Measurements from ENCODE around the gene NHLRC2.
"Not testable (repeated sequence)": the region's sequence is repeated elsewhere in the genome, so short reads cannot be mapped to it uniquely, and the experiment has no call there.

The NHLRC2 gene

DNA sequence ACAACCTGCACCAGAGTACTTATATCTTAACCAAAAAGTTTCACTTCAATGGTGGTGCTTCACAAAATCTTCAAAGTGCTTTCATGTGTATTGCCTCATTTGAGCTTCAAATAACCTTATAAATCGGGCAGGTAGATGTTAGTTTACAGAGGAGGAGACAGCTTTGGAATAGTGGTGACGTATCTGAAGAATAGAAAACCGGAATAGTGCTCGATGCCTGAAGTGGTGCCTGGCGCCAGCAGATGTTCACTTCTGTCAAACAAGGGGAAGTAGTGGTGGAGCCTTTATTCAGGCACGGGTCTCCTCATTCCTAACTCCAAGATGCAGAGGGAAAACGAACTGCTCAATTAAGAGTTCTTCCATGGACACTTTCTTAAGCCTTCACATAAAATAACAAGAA lies 58.1 kb downstream of the NHLRC2 start:
- DNase-seq, result no peak

DNA sequence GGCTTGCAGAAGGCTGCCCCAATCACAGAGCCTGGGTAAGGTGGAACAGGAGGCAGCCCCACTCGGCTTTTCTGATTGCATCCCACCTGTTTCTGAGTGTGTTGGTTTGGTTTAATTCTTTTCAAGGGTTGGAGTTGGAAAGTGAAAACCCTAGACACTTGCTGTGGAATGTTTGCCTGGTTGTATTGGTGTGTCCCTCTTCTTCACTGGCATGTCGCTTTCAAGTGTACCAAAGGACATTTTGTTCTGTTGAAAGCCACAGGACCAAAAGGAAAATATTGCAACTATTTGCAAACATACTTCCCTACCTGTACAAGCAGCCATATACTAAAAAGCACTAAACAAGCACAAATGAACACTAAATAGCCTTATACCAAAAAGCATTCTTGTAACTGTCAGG lies 60.5 kb downstream of the NHLRC2 start:
- DNase-seq, result no peak

DNA sequence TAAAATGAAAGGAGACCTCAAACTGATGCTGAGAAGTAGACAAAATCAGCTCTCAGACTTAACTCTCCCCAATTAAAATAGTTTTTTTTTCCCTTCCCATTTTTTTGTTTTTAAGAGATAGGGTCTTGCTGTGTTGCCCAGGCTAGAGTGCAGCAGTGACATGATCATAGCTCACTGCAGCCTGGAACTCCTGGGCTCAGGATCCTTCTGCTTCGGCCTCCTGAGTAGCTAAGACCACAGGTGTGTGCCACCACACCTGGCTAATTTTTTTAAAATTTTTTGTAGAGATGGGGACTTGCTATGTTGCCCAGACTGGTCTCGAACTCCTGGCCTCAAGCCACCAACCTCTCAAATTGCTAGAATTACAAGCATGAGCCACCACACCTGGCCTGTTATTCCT lies 61.1 kb downstream of the NHLRC2 start:
- no peak for DNase-seq

DNA sequence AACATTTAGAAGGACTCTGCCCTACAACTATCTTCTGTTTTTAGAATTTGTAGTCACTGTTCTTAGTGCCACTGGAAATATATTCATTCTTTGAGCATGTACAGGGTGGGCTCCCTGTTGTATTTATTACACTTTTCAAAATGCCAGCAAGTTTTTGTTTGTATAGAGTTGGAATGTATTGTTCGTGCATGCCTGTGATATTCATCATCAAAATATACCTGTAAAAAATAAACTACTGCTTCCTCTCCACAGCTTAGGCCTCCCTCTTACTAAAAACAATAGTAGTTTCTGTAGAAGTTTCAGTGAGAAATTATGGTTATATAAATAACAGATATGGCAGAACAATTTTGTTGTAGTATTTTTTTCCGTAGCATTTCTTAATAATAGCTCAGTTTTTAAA lies 61.6 kb downstream of the NHLRC2 start:
- DNase-seq, result no peak

DNA sequence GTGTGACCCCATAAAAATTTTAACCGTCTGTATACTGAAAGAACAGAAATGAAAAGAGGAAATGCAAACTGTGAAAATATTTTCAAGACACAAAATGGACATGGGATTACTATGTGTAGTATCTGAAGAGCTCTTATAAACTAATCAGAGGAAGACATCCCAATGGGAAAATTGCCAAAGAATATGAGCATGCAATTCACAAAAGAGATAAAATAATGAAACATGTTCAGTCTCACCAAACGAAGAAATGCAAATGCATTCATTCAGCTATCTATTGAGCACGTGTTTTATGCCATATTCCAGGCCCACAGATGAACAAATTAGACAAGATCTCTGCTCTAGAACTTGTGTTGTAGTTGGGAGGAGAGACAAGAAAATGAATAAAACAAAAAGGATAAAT lies 63.2 kb downstream of the NHLRC2 start:
- no peak for DNase-seq

DNA sequence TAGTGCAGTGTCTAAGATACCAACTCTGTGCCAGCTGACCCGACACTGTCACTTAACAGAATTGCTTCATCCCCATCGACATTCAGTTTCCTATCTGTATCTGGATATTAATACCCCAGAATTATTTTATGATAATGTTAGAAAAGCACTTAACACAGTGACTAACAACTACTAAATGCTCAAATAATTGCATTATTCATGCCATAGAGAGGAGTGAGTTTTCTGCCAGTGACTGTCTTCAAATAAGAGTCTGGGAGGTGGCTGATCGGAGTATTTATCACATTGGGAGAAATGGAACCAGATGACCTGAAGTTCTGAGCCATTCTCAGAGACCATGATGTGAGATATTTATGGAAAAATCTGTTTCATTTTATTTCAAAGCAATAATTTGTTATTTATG lies 65.7 kb downstream of the NHLRC2 start:
- DNase-seq, result no peak

DNA sequence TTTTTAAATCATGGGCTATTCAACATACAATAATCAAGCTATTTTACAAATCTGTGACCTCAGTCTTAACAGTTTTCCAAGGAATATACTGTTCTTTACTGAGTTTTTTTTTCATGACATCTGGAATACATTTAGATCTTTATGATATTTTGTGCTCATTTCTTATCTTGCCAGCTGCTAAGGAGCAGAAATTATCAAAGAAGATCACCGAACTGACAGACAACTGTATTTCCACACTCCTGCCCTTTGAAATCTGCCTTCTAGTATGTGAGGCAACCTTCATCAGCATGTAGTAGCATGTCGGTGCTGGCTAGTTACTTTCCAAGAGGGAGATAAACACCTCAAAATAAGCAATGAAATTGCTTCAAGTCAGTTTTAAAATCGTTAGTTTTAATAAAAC lies 66.4 kb downstream of the NHLRC2 start:
- no peak for DNase-seq

DNA sequence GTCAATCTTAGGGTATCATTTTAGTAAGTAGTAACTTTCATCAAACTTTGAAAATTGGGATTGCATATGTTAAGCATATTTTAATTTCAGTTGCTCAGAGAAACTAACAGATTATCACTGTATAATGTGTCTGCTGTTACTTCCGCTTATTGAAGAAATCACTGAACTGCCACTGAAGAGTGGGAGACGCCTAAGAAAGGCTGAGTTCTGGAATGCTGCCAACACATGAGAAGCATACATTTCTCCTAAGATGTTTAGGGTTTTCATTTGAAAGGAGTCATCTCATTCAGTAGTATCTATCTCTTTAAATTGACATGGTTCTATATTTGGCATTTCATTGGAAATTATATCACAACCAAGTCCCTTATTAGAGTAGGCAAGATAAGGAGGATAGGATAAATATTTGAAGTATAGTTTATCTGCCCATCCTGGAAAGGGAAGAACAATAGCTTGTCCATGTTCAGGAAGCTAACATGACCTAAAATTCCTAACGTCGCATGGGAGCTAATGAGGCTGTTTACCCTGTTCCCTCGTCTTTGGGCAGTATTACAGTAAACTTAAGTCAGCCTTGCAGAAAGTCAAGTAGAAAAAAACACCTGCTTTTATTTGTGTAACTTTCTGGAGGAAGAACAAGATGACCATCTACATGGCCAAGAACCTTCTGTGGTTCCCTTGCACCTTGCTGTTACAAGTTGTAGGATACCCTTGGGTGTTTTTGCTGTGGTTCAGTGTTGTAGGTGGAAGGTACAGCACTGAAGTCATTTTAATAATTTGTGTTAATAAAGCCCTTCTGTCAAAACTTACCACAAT lies 67.3 kb downstream of the NHLRC2 start:
- DNase-seq, result no peak

DNA sequence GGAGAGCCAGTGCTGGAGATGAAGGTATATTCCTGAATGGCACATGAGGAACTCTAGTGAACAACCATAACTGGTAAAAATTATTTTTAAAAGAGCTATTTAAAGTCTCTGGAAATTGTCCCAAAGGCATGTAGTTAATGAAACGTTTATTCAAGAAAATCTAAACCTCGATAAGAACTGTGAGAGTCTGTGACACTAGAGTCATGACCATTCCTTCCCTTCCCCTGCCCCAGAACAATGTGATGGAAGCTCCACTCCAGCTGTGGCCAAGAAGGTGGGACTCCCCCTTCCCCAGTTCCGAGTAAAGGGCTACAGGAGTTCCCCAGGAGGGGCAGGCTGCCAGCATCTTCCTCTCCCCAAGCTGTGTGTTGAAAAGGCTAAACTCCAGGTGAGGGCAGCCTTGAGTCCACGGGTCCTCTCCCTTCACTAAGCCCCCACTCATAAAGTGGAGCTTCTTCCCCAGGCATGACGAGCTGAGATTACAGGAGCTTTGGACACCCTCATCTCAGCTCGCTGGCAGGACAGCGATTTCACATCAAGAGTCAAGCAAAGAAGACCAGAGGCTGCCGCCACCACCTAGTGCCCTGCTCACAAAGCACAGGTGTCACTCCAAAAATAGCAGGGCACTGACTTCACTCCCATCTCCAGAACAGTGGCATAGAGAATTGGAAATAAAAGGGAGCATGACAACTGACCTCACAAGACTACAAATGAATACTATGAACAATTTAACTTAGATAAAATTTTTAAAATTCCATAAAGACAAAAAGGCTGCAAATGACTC lies 68.5 kb downstream of the NHLRC2 start:
- DNase-seq, result no peak

DNA sequence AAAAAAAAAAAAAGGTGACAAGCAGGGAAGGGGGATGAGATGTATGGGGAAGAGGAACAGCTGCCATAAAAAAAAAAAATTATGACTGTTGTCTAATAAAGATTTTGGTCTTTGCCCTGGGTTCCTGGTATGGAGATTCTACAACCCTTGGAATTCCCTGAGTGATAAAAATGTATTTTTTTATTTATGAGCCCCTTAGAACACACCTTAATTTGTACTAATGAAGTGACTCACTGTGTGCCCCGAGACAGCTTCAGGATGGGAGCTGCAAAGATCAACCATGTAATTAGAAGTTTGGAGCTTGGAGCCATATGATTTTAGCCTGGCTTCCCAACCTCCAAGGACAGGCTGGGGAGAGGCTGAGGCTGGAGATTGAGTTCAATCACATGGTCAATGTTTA lies 69.7 kb downstream of the NHLRC2 start:
- DNase-seq, result no peak

DNA sequence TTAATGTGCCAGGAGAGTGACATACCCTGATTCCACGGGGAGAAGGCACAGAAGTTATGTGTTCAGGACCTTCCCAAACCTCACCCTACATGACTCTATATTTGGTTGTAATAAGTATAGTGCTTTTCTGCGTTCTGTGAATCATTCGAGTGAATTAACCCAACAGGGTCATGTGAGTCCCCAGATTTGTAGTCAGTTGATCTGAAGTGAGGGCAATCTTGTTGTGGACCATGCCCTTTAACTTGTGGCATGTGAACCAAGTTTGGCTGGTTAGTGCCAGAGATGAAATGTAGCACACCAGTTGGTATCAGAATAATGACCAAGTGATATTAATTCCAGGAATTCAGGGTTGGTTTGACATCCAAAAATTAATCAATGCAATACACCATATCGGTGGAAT lies 70.2 kb downstream of the NHLRC2 start:
- DNase-seq, result no peak

DNA sequence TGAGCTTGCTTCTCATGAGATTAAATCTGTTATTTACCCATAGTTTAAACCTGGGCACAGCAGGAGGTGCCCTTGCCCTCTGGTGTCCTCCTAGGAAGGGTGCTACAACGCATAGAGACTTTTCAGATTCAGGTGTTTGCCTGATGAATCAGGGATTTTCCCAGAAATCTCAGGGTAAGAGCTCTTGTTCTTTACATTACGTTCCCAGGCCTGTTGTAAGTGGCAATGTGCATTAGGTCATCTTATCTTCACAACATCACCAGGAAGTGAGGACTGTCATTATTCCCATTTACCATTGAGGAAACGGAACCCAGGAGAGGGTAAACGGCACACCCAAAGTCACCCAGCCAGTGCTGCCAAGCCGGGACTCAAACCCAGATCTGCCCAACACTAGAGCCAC lies 73.0 kb downstream of the NHLRC2 start:
- no peak for DNase-seq

DNA sequence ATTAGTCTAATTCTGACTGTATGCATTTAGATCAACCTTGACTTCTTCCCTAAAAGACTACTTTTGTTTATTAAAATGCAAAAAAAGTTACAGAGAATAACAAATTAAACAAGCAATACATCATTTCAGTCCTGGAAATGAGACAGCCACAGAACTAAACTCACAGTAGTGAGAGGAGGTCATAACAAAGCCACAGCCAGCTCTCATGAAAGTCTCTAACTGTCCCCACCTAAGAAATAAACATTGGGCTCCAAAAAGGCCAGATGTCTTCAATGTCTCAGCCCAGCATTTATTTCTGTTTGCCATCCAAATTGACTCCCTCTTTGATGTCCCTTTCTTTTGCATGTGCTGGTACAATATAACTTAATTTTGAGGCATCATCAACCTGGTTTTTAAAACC lies 74.4 kb downstream of the NHLRC2 start:
- DNase-seq, result no peak

DNA sequence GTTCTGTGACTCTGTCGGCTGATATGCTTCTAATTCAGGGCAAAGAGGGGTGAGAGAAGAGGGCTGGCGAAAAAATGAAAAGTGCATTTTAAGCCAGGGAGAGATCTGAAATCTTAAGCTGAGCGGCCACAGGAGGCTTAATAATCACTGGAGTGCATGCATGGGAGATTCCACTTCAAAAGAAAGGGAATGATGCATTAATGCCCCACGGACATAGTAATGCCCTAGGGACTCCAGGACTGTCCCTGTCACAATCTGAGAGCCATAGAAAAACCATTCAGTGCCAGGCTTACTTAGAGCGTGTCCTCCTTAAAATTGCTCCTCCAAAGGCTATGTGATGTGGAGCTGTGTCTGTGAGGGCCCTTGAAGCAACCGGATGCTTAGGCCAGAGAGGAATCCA lies 75.1 kb downstream of the NHLRC2 start:
- DNase-seq, result no peak

DNA sequence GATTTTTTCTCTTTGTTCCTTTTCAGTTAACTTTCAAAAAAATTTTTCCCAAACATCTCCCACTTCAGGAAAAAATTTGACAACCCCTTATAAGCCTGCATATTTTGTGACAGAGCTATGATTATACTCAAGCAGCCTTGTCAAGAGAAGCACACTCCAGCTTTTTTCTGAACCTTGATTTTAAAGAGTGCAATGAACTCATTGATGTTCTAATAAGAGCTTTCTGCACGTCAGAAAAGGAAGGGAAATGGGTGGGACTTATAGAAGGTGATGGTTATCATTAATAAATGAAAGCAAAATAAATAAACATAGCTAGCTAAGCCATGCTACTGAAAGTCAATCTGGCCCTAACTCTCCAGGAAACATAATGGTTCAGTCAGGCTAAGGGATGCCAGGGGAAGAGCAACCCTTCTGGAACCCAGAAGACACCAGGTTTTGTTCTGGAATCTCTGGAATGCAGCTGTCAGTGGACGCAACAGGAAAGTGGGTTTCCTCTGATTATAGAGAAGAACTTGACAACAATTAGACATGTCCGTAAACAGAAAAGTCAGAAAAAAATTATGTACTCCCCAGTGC lies 76.1 kb downstream of the NHLRC2 start:
- DNase-seq, result no peak

DNA sequence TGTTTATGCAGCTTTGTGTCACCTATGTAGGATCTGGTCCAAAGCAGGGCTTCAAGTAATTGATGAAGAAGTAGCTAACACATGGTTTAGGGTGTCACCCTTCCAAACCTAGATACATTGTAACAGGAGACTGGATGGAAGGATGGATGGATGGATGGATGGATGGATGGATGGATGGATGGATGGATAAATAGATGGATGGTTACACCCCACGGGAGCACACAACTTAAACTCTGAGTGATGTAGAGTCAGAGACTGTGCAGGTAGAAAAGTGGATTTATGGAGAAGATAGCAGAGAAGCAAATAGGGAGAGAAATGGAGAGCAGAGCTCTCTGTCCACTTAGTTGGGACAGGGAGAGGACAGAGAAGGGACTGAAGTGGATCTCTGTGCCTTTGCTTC lies 78.4 kb downstream of the NHLRC2 start:
- DNase-seq, result no peak

DNA sequence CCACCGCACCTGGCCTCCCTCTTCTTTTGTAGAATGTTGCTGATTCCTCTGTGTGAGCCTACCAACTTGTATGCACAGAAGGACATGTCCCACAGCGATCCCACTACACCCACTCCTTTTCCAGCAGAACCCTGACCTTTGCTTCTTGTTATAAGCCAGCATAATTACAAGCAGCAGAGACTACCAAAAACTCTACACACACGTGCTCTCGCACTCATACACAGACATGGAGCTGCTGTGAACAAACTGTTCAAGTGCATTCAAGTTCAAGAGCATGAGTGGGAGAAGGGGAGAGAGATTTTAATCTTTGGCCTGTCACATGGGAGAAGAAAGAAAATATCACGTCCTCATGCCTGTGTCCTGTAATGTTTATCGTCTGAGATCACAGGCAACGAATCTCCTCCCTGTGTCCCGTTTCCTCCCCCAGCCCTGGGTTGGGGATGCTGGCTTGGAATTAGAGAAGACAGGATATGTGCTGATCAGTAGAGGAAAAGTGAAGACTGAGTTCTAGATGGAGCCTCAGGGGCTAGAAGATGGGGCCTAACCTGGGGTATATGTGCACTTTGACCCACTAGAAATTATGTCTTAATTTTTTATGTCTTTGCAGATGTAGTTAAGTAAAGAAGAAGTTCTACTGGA lies 79.6 kb downstream of the NHLRC2 start:
- no peak for DNase-seq

DNA sequence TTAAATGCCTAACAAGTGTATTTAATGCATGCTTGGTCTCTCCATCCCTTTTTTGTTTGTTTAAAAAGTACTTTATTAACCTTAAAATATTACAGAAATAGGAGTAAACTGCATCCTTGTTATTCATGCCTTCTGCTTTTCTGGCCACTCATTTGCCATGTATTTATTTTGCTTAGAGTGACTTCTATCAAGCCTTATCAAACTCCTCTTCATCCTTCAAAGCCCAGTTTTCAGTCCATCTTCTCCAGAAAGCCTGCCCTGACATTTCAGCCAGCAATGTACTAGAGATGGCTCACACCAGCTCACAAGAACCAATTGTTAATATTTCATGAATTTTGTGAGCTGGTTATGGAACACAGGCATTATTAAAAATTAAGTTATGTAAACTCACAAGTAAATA lies 82.8 kb downstream of the NHLRC2 start:
- no peak for DNase-seq

DNA sequence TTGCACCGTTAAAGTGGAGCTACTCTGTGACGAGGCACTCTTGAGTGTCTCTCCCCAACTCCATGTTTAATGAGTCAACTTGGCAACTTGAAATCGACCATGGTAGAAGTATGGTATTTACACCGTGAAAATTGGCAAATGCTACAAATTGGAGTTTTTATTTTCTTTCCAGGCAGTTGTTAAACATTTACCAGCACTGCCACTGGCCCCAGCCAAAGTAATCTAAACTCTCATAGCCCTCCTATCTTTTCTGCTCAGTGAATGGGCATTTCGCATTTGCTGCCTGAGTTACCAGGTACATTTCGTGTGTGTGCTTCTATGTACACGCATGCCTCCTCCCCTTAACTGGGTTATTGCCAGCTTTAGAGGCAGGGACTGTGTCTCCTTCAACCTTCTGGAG lies 83.3 kb downstream of the NHLRC2 start:
- no peak for DNase-seq

DNA sequence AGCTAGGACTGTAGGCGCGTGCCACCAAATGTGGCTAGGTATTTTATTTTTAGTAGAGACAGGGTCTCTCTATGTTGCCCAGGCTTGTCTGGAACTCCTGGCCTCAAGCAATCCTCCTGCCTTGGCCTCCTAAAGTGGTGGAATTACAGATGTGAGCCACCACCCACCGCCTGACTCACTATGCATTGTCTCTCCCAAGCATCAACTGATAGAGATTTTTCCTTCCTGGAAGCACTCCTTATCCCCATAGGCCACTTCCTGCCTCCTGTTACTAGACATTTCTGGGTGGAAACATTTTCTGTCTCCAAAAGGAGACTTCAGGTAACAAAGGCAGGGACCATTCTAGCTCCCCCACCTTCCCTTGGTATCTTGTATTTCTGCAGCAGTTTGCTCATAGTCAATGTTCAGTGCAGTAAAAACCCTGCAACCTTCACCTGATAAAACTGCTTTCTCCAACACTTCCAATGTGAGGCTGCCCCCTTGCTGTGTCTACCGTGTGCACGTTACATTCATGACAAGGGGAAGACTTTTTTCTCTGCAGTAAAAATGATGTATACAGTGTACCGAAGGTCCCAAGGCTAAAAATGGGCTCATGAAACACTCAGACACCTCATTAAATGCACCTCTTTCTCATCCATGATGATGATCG lies 84.9 kb downstream of the NHLRC2 start:
- DNase-seq, result no peak

DNA sequence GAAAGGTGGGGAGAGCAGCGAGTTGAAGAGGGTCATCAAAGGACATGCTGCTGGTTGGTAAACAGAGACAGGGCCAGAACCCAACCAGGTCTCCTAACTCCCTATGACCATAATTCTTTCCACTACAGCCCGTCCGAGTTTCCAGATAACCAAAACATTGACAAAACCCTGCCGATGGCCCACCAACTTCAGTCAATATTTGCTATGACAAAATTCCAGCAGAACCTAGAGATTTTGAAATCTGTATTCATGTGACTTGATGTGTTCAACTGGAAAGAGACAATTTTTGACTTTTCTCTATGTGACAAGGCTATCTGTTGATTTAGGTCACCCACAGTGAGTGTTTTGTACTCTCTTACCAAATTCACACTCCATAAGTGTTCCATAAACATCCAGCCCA lies 86.7 kb downstream of the NHLRC2 start:
- DNase-seq, result no peak

DNA sequence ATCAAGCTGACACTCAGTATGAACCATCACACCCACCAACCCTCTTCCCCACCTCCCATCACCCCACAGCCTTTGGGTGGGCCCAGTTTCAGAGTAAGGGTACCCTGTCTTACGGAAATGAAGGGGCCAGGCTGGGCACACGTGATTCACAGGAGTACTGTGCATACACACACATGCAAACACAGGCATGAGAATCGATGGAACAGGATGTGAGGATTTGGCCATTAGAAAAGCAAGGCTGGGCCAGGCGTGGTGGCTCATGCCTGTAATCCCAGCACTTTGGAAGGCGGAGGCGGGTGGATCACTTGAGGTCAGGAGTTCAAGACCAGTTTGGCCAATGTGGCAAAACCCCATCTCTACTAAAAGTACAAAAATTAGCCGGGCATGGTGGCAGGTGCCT lies 88.7 kb downstream of the NHLRC2 start:
- DNase-seq, result not testable (repeated sequence)

DNA sequence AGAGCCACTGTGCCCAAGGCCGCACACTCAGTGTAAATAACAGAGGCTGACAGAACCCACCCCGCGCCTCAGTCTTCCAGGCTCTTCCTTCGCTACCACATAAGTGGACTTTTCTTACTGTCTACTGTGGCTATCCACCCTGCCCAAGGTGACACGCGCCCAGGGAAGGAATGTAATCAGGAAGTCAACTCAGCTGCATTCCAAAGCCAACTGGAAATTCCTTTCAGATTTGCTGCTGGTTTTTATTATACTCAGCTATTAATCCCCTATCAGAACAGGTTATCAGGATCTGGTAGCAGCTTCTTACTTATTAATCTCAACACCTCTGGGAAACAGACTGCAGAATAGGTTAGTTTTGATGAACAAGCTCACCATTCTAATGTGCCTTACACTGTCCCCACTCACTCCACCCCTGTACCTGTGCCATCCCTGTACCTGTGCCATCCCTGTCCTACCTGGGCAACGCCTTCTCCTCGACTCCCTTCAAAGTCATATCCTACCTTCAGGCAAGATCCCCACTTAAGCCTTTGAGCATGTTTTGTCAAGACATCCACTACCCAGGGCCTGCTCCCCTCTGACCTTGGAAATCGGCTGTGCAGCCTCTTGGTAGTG lies 90.7 kb downstream of the NHLRC2 start:
- no peak for DNase-seq
